ENCODE data around the gene COX17. TPM values are rescaled to one million over a fixed set of nuclear protein-coding genes. Genes with fewer than 3 reads are reported as not detected.

Gene COX17
- total RNA-seq, 1 donor from 2014 or later = 16.9 TPM

- Mint-ChIP-seq H3K27ac (ENCODE audit: unreplicated experiment) (no peak overlapping the region), H3K36me3 (ENCODE audit: low read depth, unreplicated experiment) (no peaks in the 10 kb centered on the region), H3K27me3 (ENCODE audit: unreplicated experiment) (peaks cover 4% of the 10 kb centered on the region), H3K4me3 (ENCODE audit: unreplicated experiment) (no peak overlapping the region), H3K4me1 (ENCODE audit: unreplicated experiment) (peaks cover 9% of the 10 kb centered on the region), H3K9me3 (ENCODE audit: unreplicated experiment) (no peaks in the 10 kb centered on the region)
- no peak for TF ChIP-seq CTCF (IDR thresholded peaks at IDR 0.05; ENCODE audit: unreplicated experiment)
- DNase-seq (ENCODE audit: low spot score) = no peak
Measured at GRCh38 chr3:119641416-119641815, 35.8 kb downstream of the COX17 start.

DNA sequence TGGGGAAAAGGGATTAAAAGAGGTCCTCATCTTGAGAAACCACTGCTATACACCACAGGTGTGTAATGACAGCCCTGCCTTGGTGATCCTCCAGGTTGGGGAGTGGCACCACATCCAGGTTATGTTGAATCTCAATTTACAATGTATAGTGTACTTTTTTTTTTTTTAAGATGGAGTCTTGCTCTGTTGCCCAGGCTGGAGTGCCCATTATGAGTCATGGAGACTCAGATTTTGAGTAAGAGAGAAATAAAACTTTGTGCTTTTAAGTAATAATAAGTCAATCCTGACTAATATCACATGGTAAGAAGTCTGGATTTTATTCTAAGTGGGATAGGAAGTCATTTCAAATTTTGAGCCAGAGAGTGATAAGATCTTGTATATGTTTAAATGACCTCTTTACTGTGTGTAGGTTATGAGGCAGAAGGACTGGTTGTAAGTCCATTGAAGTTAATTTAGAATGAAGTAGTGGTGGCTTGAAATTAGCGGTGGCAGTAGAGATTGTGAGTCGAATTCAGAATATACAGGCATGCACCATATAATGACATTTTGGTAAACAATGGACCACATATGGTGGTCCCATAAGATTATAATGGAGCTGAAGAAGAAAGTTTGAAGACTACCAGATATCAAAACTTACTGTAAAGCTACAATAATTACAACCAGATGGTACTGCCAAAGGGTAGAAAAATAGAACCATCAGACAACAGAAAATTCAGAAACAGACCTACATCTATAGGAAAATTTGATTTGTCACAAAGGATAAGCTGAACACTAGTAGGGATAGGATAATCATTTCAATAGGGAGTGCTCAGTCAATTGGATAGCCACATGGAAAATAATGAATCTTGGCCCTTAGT lies 37.5 kb downstream of the COX17 start:
- H3K4me1 Mint-ChIP-seq (ENCODE audit: unreplicated experiment) = peaks cover 5% of the 10 kb centered on the region
- H3K9me3 Mint-ChIP-seq (ENCODE audit: unreplicated experiment) = no peaks in the 10 kb centered on the region

GRCh38 chr3:119637679-119638477 lies 39.3 kb downstream of the COX17 start:
- Mint-ChIP-seq H3K4me3 (ENCODE audit: unreplicated experiment) (no peak overlapping the region), H3K27ac (ENCODE audit: unreplicated experiment) (no peak overlapping the region), H3K36me3 (ENCODE audit: low read depth, unreplicated experiment) (no peaks in the 10 kb centered on the region), H3K9me3 (ENCODE audit: unreplicated experiment) (no peaks in the 10 kb centered on the region), H3K4me1 (ENCODE audit: unreplicated experiment) (peaks cover 5% of the 10 kb centered on the region), H3K27me3 (ENCODE audit: unreplicated experiment) (peaks cover 4% of the 10 kb centered on the region)
- DNase-seq (ENCODE audit: low spot score) = no peak
- TF ChIP-seq CTCF (IDR thresholded peaks at IDR 0.05; ENCODE audit: unreplicated experiment) = no peak

More for the DNA sequence above, 37.5 kb downstream of the COX17 start:
- no peak for DNase-seq (ENCODE audit: low spot score)
- no peak for TF ChIP-seq CTCF (IDR thresholded peaks at IDR 0.05; ENCODE audit: unreplicated experiment)
- no peak overlapping the region for H3K27ac Mint-ChIP-seq (ENCODE audit: unreplicated experiment)
- H3K36me3 Mint-ChIP-seq (ENCODE audit: low read depth, unreplicated experiment) = no peaks in the 10 kb centered on the region
- H3K4me3 Mint-ChIP-seq (ENCODE audit: unreplicated experiment) = no peak overlapping the region
- H3K27me3 Mint-ChIP-seq (ENCODE audit: unreplicated experiment) = peaks cover 4% of the 10 kb centered on the region

GRCh38 chr3:119636891-119637611 lies 40.2 kb downstream of the COX17 start:
- H3K4me1 Mint-ChIP-seq (ENCODE audit: unreplicated experiment) = peaks cover 5% of the 10 kb centered on the region
- H3K4me3 Mint-ChIP-seq (ENCODE audit: unreplicated experiment) = no peak overlapping the region
- H3K27me3 Mint-ChIP-seq (ENCODE audit: unreplicated experiment) = peaks cover 2% of the 10 kb centered on the region
- H3K36me3 Mint-ChIP-seq (ENCODE audit: low read depth, unreplicated experiment) = no peaks in the 10 kb centered on the region
- no peaks in the 10 kb centered on the region for H3K9me3 Mint-ChIP-seq (ENCODE audit: unreplicated experiment)
- no peak overlapping the region for H3K27ac Mint-ChIP-seq (ENCODE audit: unreplicated experiment)
- TF ChIP-seq CTCF (IDR thresholded peaks at IDR 0.05; ENCODE audit: unreplicated experiment) = no peak
- no peak for DNase-seq (ENCODE audit: low spot score)

Measured in endothelial cell (in vitro differentiated cells).